NCI-H748 (cell line): ENCODE measurements around the gene RSPH10B.
"Not testable (repeated sequence)": the region's sequence is repeated elsewhere in the genome, so short reads cannot be mapped to it uniquely, and the experiment has no call there.

Experiments used
- DNase-seq: peaks from one replicate; lab custom pipeline; 2025; ENCODE audit not compliant: unreplicated experiment; lab: John Stamatoyannopoulos, UW

Gene RSPH10B

GRCh38 chr7:5930290-5930689 lies 40.2 kb downstream of the RSPH10B start:
- DNase-seq: not testable (repeated sequence)

DNA sequence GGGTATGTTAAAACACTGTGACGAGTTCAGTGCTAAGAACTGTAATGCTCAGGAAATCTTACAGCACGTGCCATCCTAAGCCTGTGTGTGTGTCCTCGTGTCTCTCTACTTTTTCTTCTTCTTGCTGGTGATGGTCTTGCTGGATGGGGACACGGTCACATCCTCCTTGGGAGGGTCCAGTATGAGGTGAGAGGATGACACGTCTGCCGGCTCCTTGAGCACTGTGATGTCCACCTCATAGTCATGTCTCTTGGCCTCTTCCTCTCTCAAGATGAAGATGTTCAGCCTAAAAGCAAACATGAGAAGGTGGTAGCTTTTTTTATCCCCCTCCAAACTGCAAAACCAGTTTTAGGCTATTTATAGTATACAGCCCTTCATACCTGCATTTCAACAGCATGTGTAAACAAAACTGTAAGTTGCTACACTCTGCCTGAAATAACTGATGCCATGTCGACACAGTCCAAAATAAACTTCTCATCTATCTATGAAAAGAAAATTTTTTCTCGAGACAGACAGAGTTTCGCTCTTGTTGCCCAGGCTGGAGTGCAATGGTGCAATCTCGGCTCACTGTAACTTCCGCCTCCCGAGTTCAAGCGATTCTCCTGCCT lies 44.1 kb downstream of the RSPH10B start:
- DNase-seq: not testable (repeated sequence)

GRCh38 chr7:5924630-5925029 lies 45.9 kb downstream of the RSPH10B start:
- not testable (repeated sequence) for DNase-seq

- DNase-seq: not testable (repeated sequence)
These were observed 46.3 kb downstream of the RSPH10B start for GRCh38 chr7:5924180-5924579.

DNA sequence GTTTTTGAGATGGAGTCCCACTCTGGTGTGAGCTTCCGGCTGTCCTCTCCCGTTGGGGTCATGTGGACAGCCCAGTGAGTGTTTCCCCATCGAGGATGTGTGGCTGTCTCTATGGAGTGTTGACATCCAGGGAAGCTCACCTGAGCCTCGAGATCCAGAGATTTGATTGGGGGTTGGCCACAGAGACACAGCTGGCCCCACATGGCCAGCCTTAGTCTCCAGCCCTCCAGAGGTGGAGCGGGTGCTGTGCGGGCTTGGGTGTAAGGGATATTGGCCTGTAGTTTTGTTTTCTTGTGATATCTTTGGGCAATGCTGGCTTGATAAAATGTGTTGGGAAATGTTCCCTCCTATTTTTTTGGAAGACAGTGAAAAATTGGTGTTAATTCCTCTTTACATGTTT lies 54.0 kb downstream of the RSPH10B start:
- DNase-seq: not testable (repeated sequence)

DNA sequence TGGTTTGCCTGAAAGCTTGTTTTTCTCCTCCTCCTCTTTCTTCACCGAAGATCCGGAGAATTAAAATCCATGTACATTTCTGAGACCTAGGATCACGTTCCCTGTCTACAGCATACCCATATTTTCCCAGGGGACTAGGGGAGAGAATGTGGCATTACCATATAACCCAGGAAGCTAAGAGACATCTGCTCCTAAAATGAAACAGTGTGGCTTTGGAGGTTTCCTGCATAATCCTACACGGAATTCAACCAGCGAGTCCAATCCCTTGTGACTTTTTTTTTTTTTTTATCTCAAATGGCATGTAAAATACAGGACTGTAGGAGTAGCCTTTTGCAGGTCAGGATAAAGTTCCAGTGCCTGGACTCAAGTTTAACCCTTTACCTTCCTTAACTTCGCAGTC lies 61.7 kb downstream of the RSPH10B start:
- DNase-seq: not testable (repeated sequence)

- not testable (repeated sequence) for DNase-seq
These were observed 65.8 kb downstream of the RSPH10B start for GRCh38 chr7:5904726-5905125.

- DNase-seq: not testable (repeated sequence)
These were observed 67.5 kb downstream of the RSPH10B start for GRCh38 chr7:5903002-5903401.

DNA sequence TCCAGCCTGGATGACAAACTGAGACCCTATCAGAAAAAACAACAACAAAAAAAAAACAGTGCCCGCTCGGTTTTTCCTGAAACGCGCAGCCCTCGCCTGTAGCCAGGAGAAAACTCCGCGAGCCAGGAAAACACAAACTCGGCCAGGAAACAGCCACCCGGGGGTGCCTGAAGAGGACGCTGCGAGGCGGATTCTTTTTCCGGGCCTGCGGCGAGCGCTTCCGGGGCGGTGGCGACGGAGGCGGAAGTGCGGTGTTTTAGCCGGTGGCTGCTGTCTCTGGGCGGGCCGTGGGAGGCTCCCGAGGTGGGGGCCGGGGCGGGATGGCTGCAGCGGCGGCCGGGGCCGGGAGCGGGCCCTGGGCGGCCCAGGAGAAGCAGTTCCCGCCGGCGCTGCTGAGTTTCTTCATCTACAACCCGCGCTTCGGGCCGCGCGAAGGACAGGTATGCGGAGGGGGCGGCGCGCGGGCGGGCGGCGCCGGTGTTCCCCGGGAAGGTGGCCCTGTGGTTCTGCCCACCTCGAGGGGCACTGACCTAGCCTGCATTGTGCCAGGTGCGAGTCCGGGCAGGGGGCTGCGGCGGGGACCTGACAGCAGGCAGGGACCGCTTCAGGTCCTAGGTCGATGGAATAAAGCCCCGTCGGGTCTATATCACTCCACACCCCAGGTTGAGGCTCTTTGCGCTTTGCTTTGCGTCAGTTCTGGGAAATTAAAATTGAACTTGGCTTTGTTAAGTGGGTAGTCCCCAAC lies 71.8 kb downstream of the RSPH10B start, which contains the start of gene CCZ1:
Gene CCZ1 (plus strand): TSS at position 254 of the 745 bp plus-strand sequence. CDS start 67 bp downstream, at position 321.
- DNase-seq: peak; percentile 80

GRCh38 chr7:5897369-5897919 lies 73.0 kb downstream of the RSPH10B start:
- peak; percentile 70 for DNase-seq

DNA sequence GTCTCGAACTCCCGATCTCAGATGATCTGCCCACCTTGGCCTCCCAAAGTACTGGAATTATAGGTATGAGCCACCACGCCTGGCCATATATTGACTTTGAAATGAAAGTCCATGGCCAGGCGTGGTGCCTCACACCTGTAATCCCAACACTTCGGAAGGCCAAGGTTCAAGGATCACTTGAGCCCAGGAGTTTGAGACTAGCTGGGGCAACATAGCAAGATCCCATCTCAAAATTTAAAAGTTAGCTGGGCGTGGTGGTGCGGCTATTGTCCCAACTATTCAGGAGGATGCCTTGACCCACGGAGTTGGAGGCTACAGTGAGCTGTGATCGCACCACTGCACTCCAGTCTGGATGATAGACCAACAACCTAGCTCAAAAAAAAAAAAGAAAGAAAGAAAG lies 78.0 kb downstream of the RSPH10B start:
- DNase-seq: no peak

DNA sequence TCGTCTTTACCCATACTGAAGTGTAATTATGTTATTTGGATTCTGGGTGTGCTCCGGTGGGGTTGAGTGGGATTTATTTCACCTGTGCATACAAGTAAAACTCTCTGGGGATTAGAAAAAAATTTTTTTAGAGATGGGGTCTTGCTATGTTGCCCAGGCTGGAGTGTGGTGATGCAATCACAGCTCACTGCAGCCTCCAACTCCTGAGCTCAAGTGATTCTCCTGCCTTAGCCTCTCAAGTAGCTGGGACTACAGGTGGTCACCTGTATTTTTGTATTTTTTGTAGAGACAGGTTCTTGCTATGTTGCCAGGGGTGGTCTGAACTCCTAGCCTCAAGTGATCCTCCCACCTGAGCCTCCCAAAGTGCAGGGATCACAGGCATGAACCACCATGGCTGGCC lies 80.2 kb downstream of the RSPH10B start:
- peak; percentile 25 for DNase-seq

DNA sequence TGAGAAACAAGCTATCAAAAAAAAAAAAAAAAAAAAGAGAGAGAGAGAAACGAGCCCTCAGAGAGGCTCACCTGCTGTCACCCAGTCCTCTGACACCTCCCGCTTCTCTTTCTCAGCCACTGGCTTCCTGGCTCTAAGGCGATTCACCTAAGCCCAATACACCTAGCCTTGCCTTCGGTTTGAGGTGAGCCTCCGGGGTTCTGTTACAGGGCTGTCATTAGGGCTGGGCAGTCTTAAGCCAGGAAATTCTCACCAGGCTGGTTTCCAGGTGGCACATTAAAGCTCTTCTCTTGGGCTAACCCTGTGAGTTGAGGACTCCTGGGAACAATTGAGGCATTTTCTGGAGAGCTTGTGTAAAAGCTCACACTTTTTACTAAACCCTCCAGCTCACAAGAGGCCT lies 82.5 kb downstream of the RSPH10B start:
- DNase-seq: not testable (repeated sequence)

DNA sequence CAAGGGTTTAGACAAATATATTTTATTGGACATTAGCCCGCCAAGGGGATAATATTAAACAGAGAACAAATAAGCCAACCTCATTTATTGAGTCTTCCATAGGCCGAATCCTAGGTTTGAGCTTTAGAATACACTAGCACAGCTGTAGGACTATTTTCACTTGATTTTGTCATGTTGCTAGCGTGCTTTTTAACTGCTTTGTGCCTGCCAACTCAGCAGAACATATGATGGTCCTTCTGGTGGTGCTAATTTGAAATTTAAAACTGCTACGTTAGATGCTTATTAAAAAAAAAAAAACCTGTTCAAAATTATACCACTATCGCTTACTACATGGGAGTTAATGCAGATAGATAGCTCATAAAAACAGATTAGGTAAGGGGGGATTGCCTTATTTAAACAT lies 86.1 kb downstream of the RSPH10B start:
- not testable (repeated sequence) for DNase-seq

DNA sequence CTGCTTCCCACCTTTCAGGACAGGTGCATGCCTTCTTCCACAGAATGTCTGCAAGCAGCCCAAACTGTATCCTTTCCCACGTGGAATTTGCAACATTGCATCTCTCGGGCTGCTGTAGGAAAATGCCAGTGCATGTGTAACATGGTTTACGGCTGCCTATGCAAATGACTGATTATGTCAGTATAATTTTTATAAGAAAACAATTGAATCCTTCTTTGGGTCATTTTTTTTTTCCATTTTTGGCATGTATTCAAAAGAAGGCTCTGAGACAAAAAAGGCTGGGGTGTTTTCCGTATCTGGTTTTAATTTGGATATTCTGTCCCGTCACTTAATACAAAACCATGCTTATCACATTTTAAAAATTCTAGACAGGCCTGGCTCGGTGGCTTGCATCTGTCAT lies 90.4 kb downstream of the RSPH10B start:
- DNase-seq: not testable (repeated sequence)

- not testable (repeated sequence) for DNase-seq
These were observed 90.9 kb downstream of the RSPH10B start for GRCh38 chr7:5879591-5879990.
